Loucy (cell line): Measurements from ENCODE around the gene APC2.

ENCODE experiments used
- H2AFZ ChIP-seq: fragments of 200-600 bp; sonication (generic); 2 replicates; pipeline ENCODE4 v1.6.0; 2016; ENCODE audit warnings: antibody characterized with exemption, mild to moderate bottlenecking, low read length, moderate library complexity
- H3F3A ChIP-seq: fragments of 200-600 bp; 2 replicates; pipeline ENCODE4 v1.6.0; 2016; ENCODE audit warnings: antibody characterized with exemption, low read depth, mild to moderate bottlenecking
- H3K27me3 ChIP-seq: fragments of 200-600 bp; sonication (generic); 2 replicates; pipeline ENCODE4 v1.6.1; 2014; ENCODE audit warnings: low read length, mild to moderate bottlenecking; ENCODE audit not compliant: insufficient read depth, poor library complexity, severe bottlenecking
- H3K36me3 ChIP-seq: fragments of 200-600 bp; sonication (generic); 2 replicates; pipeline ENCODE4 v1.6.1; 2016; ENCODE audit warnings: low read length; ENCODE audit not compliant: insufficient read depth
- H3K4me1 ChIP-seq: fragments of 200-600 bp; sonication (generic); 2 replicates; pipeline ENCODE4 v1.5.1; 2014; ENCODE audit warnings: low read length, mild to moderate bottlenecking; ENCODE audit not compliant: insufficient read depth, poor library complexity, severe bottlenecking
- H3K4me2 ChIP-seq: fragments of 200-600 bp; sonication (generic); 2 replicates; pipeline ENCODE4 v1.6.0; 2014; ENCODE audit warnings: antibody characterized with exemption, low read length, low read depth, mild to moderate bottlenecking; ENCODE audit not compliant: poor library complexity, severe bottlenecking
- H3K4me3 ChIP-seq: fragments of 200-600 bp; sonication (generic); 2 replicates; pipeline ENCODE4 v1.5.1; 2014; ENCODE audit warnings: low read length, mild to moderate bottlenecking, mixed read lengths; ENCODE audit not compliant: poor library complexity, severe bottlenecking
- H3K79me2 ChIP-seq: fragments of 200-600 bp; sonication (generic); 2 replicates; pipeline ENCODE4 v1.6.1; 2014; ENCODE audit warnings: low read length; ENCODE audit not compliant: insufficient read depth
- H3K9ac ChIP-seq: fragments of 200-600 bp; sonication (generic); 2 replicates; pipeline ENCODE4 v1.6.0; 2014; ENCODE audit warnings: mild to moderate bottlenecking, low read depth, low read length, moderate library complexity; ENCODE audit not compliant: poor library complexity, severe bottlenecking
- H3K9me2 ChIP-seq: fragments of 200-600 bp; sonication (generic); replicated peaks from 2 replicates; pipeline ENCODE4 v1.6.1; 2016; ENCODE audit warnings: low read depth, low read length, mixed read lengths
- H3K9me3 ChIP-seq: fragments of 200-600 bp; sonication (generic); 2 replicates; pipeline ENCODE4 v1.6.1; 2014; ENCODE audit warnings: mild to moderate bottlenecking, antibody characterized with exemption, low read length, low read depth; ENCODE audit not compliant: insufficient read depth
- H4K20me1 ChIP-seq: fragments of 200-600 bp; sonication (generic); 2 replicates; pipeline ENCODE4 v1.6.0; 2014; ENCODE audit warnings: antibody characterized with exemption, low read length, mild to moderate bottlenecking; ENCODE audit not compliant: insufficient read depth, poor library complexity, severe bottlenecking
- EZH2phosphoT487 ChIP-seq: fragments of 200-600 bp; IDR thresholded peaks from 2 replicates; pipeline ENCODE4 v1.6.1; 2018; ENCODE audit warnings: antibody characterized with exemption, mild to moderate bottlenecking, moderate library complexity, borderline replicate concordance
- TF ChIP-seq, protein P1 (sequence below): fragments of 200-600 bp; sonication (generic); conservative IDR thresholded peaks from 2 replicates; pipeline ENCODE4 v1.5.1; 2014; ENCODE audit warnings: mild to moderate bottlenecking, antibody characterized with exemption, low read length

APC2 gene

DNA sequence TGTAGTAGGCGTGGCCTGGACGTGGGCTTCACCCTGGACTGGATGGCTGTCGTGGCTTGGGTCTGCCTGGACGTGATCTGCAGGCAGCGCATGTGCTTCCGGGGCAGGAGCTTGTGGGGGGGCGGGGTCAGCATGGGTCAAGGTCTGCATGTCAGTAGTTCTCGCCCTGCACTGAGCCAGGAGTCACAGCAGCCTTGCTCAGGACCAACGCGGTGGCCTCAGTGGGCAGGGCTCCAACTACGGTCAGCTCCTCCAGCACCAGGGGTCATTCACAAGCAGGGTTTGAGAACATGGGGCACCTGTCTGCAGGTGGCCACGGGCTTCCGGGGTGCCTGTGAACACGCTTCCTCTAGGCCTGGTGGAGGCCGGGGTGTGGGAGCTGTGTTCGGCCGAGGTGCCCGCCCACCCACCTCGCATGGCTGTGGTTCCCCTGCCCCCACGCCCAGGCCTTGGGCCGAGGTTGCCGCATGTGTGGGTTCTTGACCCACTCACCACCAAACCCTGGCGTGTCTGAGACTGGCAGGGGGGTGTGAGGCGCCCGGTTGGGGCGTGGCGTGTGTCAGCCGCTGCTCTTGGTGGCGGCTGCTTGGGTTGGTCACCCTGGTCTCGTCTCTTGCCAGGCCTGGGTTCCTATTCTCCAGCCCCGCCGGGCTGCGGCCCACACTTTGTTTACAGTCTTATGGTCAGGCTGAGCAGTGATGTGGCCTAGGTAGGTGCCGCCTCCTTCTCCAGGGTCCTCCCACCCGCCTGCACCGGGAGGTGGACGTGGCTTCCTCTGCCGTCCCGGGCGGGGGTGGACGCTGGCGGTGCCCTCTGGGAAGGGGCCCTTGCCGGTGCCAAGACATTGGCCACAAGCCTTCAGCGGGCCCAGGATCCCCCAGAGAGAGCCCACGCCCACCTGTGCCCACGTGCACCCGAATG is 16.5 kb upstream of the APC2 start:
- Histone ChIP-seq H3F3A (no peaks in the 10 kb centered on the region), H3K9me2 (no peaks in the 10 kb centered on the region), H3K27me3 (peaks cover 3% of the 10 kb centered on the region), H4K20me1 (peaks cover 6% of the 10 kb centered on the region), H3K4me1 (no peaks in the 10 kb centered on the region), H3K4me2 (no peak overlapping the region), H3K4me3 (no peak overlapping the region), H2AFZ (no peak overlapping the region), H3K9me3 (no peaks in the 10 kb centered on the region), H3K9ac (no peak overlapping the region), H3K36me3 (peaks cover 57% of the 10 kb centered on the region; the same call in 1 of the 2 replicates), H3K79me2 (peaks cover 5% of the 10 kb centered on the region)
- TF ChIP-seq, protein P1, sequence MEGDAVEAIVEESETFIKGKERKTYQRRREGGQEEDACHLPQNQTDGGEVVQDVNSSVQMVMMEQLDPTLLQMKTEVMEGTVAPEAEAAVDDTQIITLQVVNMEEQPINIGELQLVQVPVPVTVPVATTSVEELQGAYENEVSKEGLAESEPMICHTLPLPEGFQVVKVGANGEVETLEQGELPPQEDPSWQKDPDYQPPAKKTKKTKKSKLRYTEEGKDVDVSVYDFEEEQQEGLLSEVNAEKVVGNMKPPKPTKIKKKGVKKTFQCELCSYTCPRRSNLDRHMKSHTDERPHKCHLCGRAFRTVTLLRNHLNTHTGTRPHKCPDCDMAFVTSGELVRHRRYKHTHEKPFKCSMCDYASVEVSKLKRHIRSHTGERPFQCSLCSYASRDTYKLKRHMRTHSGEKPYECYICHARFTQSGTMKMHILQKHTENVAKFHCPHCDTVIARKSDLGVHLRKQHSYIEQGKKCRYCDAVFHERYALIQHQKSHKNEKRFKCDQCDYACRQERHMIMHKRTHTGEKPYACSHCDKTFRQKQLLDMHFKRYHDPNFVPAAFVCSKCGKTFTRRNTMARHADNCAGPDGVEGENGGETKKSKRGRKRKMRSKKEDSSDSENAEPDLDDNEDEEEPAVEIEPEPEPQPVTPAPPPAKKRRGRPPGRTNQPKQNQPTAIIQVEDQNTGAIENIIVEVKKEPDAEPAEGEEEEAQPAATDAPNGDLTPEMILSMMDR = no peak
- no peak for TF ChIP-seq EZH2phosphoT487

DNA sequence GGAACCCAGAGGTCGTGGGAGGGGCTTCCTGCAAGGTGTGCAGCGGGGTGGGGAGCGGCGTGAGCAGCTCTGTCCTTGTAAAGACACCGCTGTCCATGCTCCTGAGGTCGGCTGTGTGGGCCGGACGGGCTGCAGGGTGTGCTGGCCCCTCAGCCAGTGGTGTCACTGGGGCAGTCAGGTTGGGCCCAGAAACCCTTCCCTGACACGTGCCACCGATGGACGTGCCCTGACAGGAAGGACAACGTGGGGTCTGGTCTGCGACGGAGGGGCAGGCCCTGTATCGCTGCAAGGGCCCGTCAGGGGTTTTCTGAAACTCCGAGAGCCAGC is 15.9 kb upstream of the APC2 start:
- TF ChIP-seq, protein P1 = no peak
- H3K9ac ChIP-seq = no peak overlapping the region
- H3K9me2 ChIP-seq = no peaks in the 10 kb centered on the region
- no peak overlapping the region for H3K4me3 ChIP-seq
- H3K27me3 ChIP-seq = peaks cover 9% of the 10 kb centered on the region
- H3K4me2 ChIP-seq = no peak overlapping the region
- peaks cover 12% of the 10 kb centered on the region for H4K20me1 ChIP-seq
- H3K79me2 ChIP-seq = peaks cover 12% of the 10 kb centered on the region
- H2AFZ ChIP-seq = no peak overlapping the region
- H3K4me1 ChIP-seq = peaks cover 2% of the 10 kb centered on the region
- H3K9me3 ChIP-seq = no peaks in the 10 kb centered on the region
- H3F3A ChIP-seq = no peaks in the 10 kb centered on the region
- H3K36me3 ChIP-seq = peaks cover 51% of the 10 kb centered on the region; the same call in 1 of the 2 replicates

DNA sequence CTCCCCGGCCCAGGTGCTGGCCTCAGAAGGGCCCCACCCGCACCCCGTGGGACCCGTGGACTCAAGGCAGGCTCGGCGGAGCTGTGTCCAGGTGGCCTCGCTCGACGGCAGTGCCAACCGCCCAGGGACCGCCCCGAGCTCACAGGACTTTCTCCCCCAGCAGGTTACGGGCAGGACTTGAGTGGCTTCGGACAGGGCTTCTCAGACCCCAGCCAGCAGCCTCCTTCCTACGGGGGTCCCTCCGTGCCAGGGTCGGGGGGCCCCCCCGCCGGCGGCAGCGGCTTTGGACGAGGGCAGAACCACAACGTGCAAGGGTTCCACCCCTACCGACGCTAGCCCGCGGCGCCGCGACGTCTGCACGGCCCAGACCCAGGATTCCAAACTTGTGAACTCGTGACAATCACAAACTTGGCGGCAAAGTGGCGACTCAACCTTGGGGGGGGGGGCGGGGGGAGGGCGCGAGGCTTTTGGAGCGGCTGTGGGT is 15.3 kb upstream of the APC2 start:
- no peaks in the 10 kb centered on the region for H3K9me3 ChIP-seq
- H2AFZ ChIP-seq = no peak overlapping the region
- peaks cover 18% of the 10 kb centered on the region for H4K20me1 ChIP-seq
- H3F3A ChIP-seq = no peaks in the 10 kb centered on the region
- H3K4me1 ChIP-seq = peaks cover 5% of the 10 kb centered on the region
- TF ChIP-seq EZH2phosphoT487 = no peak
- TF ChIP-seq, protein P1 = no peak
- H3K27me3 ChIP-seq = peaks cover 9% of the 10 kb centered on the region
- H3K36me3 ChIP-seq = peaks cover 45% of the 10 kb centered on the region; the same call in 1 of the 2 replicates
- H3K79me2 ChIP-seq = peaks cover 18% of the 10 kb centered on the region
- no peaks in the 10 kb centered on the region for H3K9me2 ChIP-seq
- H3K4me3 ChIP-seq = no peak overlapping the region
- no peak overlapping the region for H3K9ac ChIP-seq
- no peak overlapping the region for H3K4me2 ChIP-seq
